Body of pancreas (tissue), 4 donors: ENCODE measurements around the gene C4orf54. TPM values are rescaled to one million over a fixed set of nuclear protein-coding genes. Genes with fewer than 3 reads are reported as not detected.

Experiments used
- ATAC-seq: fragments of 150-250 bp; one replicate; pipeline ENCODE4 v1.9.1; 2016
- DNase-seq, 4 donors: peaks; one replicate each; pipeline ENCODE4 v3.0.0-alpha.2; 2019
- H3K27ac ChIP-seq, 4 donors: fragments of 200-600 bp; sonication (generic); 1 replicate in 3 of 4; 2 replicates in 1 of 4; pipeline versions ENCODE4 v1.5.1 to v1.6.1; 2016 to 2019; ENCODE audit warnings: mild to moderate bottlenecking in 1 of 4, mixed read lengths in 1 of 4, moderate library complexity in 1 of 4
- H3K27me3 ChIP-seq, 2 donors: fragments of 200-600 bp; sonication (generic); one replicate each; pipeline ENCODE4 v1.6.0; 2016; ENCODE audit warnings: mild to moderate bottlenecking in 1 of 2
- H3K36me3 ChIP-seq, 2 donors: fragments of 200-600 bp; sonication (generic); replicated peaks in 1 of 2; 2 replicates each; pipeline ENCODE4 v1.5.1; 2016; ENCODE audit warnings: low read depth in 2 of 2; ENCODE audit not compliant: insufficient read depth in 1 of 2
- H3K4me1 ChIP-seq: fragments of 200-600 bp; sonication (generic); one replicate; pipeline ENCODE4 v1.6.0; 2016
- H3K4me3 ChIP-seq, 2 donors: fragments of 200-600 bp; sonication (generic); 1 replicate in 1 of 2; 2 replicates in 1 of 2; pipeline ENCODE4 v1.5.1; 2016 to 2019
- H3K9me3 ChIP-seq, 3 donors: fragments of 200-600 bp; sonication (generic); 1 replicate in 2 of 3; 2 replicates in 1 of 3; pipeline ENCODE4 v1.5.1; 2016
- POLR2A ChIP-seq, 3 donors: fragments of 450-650 bp; IDR thresholded peaks; one replicate each; pipeline ENCODE4 v1.6.1; 2016; ENCODE audit warnings: antibody characterized with exemption in 3 of 3, mild to moderate bottlenecking in 2 of 3
- WGBS, 2 donors: methylation state at CpG; one replicate each; pipeline ENCODE4 v1.1.5; 2017; 5-methylcytosine and 5-hydroxymethylcytosine counted together
- intact Hi-C: fragments of 100-400 bp; cut with DNase I; formaldehyde crosslinking; loops from one replicate; pipeline ENCODE4 v1.15.1; 2023
- total RNA-seq, 2 donors: library from RNA; depleted of rRNA; stranded (reverse); fragments of >200 nt; gene quantifications; one replicate each; pipeline ENCODE4 v1.1.0, GENCODE V29; 2016
- TF ChIP-seq, protein P1 (sequence below), 7 experiments: fragments of 450-650 bp in 4 of 7; fragments of 200-600 bp in 3 of 7; sonication (generic) in 3 of 7; IDR thresholded peaks; one replicate each; pipeline ENCODE4 v1.5.1; 2016 to 2019; ENCODE audit warnings: antibody characterized with exemption in 7 of 7

Gene C4orf54
- total RNA-seq: under 1 TPM in 1 of 2 donors, not detected in 1; under 0.01 TPM

DNA sequence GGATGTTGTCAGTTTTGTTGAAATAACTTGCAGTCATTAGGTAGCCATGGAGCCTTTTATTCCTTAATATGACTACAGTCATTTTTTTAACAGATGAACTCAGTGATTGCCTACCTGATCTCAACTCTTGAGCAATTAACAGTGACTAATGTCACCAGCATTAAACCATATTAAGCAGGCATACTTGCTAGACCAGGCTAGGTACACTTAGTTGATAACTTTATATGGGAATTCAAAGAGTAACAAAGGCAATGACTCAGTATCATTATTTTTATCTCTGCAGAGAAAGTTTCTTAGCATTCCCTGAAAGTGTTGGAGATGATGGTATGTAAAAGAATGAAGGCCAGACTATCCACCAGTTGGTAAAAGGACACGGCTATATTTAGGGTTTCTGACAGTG is at the start of gene C4orf54:
Gene C4orf54 (minus strand): TSS at position 31 of the 400 bp plus-strand sequence. CDS start 3,180 bp downstream, outside the sequence.
- Histone ChIP-seq H3K36me3 (no peaks in the 10 kb centered on the region), H3K4me1 (peaks cover 5% of the 10 kb centered on the region), H3K4me3 (no peak within 1 kb of the TSS), H3K27ac (no peak within 1 kb of the TSS), H3K27me3 (no peaks in the 10 kb centered on the region), H3K9me3 (no peaks in the 10 kb centered on the region)
- TF ChIP-seq POLR2A (IDR thresholded peaks at IDR 0.05): no peak
- TF ChIP-seq, protein P1, sequence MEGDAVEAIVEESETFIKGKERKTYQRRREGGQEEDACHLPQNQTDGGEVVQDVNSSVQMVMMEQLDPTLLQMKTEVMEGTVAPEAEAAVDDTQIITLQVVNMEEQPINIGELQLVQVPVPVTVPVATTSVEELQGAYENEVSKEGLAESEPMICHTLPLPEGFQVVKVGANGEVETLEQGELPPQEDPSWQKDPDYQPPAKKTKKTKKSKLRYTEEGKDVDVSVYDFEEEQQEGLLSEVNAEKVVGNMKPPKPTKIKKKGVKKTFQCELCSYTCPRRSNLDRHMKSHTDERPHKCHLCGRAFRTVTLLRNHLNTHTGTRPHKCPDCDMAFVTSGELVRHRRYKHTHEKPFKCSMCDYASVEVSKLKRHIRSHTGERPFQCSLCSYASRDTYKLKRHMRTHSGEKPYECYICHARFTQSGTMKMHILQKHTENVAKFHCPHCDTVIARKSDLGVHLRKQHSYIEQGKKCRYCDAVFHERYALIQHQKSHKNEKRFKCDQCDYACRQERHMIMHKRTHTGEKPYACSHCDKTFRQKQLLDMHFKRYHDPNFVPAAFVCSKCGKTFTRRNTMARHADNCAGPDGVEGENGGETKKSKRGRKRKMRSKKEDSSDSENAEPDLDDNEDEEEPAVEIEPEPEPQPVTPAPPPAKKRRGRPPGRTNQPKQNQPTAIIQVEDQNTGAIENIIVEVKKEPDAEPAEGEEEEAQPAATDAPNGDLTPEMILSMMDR (IDR thresholded peaks at IDR 0.05): no peak
- intact Hi-C loops: no loop called here
- ATAC-seq: no peak
- WGBS, 2 donors: 84 to 89% methylated on average over 1 of the region's 1 CpG
- no peak for DNase-seq

DNA sequence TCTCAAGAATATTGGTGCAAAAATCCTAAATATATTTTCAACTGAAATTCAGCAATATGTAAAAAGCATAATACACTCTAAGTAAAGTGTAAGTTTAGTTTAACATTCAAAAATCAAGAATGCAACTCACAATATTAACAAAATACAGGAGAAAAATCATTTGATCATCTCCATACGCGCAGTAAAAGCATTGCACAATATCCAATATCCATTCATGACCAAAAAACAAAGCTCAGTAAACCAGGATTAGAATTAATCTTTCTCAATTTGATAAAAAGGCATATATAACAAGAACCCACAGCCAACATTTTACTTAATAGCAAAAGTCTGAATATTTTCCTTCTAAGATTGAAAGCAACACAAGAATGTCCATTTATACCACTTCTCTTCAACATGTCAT is 48.3 kb upstream of the C4orf54 start:
- Histone ChIP-seq H3K27me3 (no peaks in the 10 kb centered on the region), H3K4me1 (peaks cover 1% of the 10 kb centered on the region), H3K4me3 (no peak overlapping the region), H3K27ac (no peak overlapping the region), H3K9me3 (no peaks in the 10 kb centered on the region), H3K36me3 (no peaks in the 10 kb centered on the region)
- ATAC-seq (no peak), DNase-seq (no peak)
- WGBS, 2 donors: 97% methylated on average over 2 of the region's 2 CpGs
- intact Hi-C loops: no loop called here
- TF ChIP-seq, protein P1 (IDR thresholded peaks at IDR 0.05): no peak
- no peak for TF ChIP-seq POLR2A (IDR thresholded peaks at IDR 0.05)

DNA sequence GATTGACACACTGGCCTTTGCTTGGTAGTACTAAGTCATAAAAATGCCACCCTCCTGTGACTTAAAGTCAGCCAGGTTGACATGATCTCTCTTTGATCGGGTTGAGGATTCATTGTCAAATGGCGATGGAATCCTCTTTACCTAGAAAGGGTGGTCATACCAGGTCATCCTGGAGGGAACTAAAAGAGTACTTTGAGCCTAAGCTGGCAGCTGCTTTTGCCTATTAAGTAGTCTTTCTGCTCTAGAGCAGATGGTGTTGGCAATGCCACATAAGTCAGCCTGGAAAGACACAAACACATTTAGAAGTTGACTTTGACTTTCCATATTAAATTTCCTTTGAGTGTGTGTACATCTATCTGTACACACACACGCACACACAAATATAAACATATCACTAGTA is 39.2 kb upstream of the C4orf54 start:
- H3K27ac ChIP-seq: no peak overlapping the region
- no peak overlapping the region for H3K4me3 ChIP-seq
- H3K4me1 ChIP-seq: no peaks in the 10 kb centered on the region
- intact Hi-C loops: no loop called here
- WGBS, 2 donors: 91 to 95% methylated on average over 3 of the region's 3 CpGs
- TF ChIP-seq, protein P1 (IDR thresholded peaks at IDR 0.05): no peak
- TF ChIP-seq POLR2A (IDR thresholded peaks at IDR 0.05): no peak
- H3K36me3 ChIP-seq: no peaks in the 10 kb centered on the region
- no peaks in the 10 kb centered on the region for H3K9me3 ChIP-seq
- no peak for ATAC-seq
- DNase-seq: no peak
- H3K27me3 ChIP-seq: no peaks in the 10 kb centered on the region

DNA sequence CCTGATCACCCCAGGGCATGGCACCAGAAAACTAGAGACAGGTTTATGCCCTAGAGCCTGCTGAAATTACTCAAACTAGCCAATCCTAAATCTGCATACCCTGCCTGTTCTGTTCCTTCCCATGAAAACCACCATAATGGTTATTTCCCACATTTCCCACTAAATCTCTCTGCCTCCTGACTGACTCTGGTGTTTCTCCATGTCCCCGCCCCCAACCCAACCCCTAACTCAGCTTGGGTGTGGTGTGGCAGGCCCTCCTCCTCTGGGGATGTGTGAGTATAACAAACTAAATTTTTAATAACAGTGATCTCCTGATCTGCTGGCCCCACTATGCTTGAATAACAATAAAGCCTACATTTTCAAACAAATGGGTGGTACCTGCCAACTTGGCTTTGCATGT is 35.5 kb upstream of the C4orf54 start:
- ATAC-seq (no peak), DNase-seq (no peak)
- no peaks in the 10 kb centered on the region for H3K9me3 ChIP-seq
- H3K27me3 ChIP-seq: no peaks in the 10 kb centered on the region
- 71 to 91% methylated on average over 1 of the region's 1 CpG for WGBS, 2 donors
- H3K27ac ChIP-seq: no peak overlapping the region
- no peaks in the 10 kb centered on the region for H3K36me3 ChIP-seq
- intact Hi-C loops: no loop called here
- TF ChIP-seq POLR2A (IDR thresholded peaks at IDR 0.05): no peak
- TF ChIP-seq, protein P1 (IDR thresholded peaks at IDR 0.05): no peak
- H3K4me1 ChIP-seq: no peaks in the 10 kb centered on the region
- no peak overlapping the region for H3K4me3 ChIP-seq

DNA sequence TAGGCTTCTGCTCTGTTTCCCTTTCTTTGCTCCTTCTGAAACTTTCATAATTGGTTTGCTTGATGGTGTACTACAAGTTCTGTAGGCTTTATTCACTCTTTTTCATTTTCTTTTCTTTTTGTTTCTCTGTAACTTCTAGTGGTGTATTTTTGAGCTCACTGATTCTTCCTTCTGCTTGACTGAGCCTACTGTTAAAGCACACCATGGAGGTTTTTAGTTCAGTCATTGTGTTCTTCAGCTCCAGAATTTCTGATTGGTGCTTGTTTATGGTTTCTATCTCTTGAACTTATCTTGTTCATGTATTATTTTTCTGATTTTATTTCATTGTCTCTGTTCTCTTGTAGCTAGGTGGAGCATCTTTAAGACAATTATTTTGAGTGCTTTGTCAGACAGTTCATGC is 33.4 kb upstream of the C4orf54 start:
- Histone ChIP-seq H3K36me3 (no peaks in the 10 kb centered on the region), H3K9me3 (no peaks in the 10 kb centered on the region), H3K27ac (no peak overlapping the region), H3K27me3 (no peaks in the 10 kb centered on the region), H3K4me3 (no peak overlapping the region), H3K4me1 (no peaks in the 10 kb centered on the region)
- ATAC-seq: no peak
- TF ChIP-seq POLR2A (IDR thresholded peaks at IDR 0.05): no peak
- TF ChIP-seq, protein P1 (IDR thresholded peaks at IDR 0.05): no peak
- no peak for DNase-seq
- intact Hi-C loops: no loop called here
